Activated T-helper 17 cell treated with anti-CD3 and anti-CD28 coated beads, Interleukin-2, amount 50 U/mL, for 72 hours (primary cell): ENCODE measurements around the gene AGO1. TPM values are rescaled to one million over a fixed set of nuclear protein-coding genes. Genes with fewer than 3 reads are reported as not detected.
A peak's percentile ranks its signal among the peaks of the same experiment; 100 is the strongest.

ENCODE experiments used
- ATAC-seq: fragments of 150-1000 bp; cut with Tn5 transposase; replicated peaks from 2 replicates; pipeline ENCODE4 v1.10.0; 2021; ENCODE audit warnings: mild to moderate bottlenecking, moderate library complexity
- H3K27ac Mint-ChIP-seq: one replicate; pipeline ENCODE4 v1.8.0; 2022; ENCODE audit warnings: mixed read lengths
- H3K27me3 Mint-ChIP-seq: one replicate; pipeline ENCODE4 v1.8.0; 2022; ENCODE audit warnings: mixed read lengths
- H3K36me3 Mint-ChIP-seq: one replicate; pipeline ENCODE4 v1.8.0; 2022; ENCODE audit warnings: low read depth, mild to moderate bottlenecking, mixed read lengths
- H3K4me1 Mint-ChIP-seq: one replicate; pipeline ENCODE4 v1.8.0; 2022; ENCODE audit warnings: mixed read lengths
- H3K4me3 Mint-ChIP-seq: one replicate; pipeline ENCODE4 v1.8.0; 2022; ENCODE audit warnings: mild to moderate bottlenecking, mixed read lengths
- H3K9me3 Mint-ChIP-seq: one replicate; pipeline ENCODE4 v1.8.0; 2022; ENCODE audit warnings: mixed read lengths
- total RNA-seq, 2 donors: library from RNA; stranded (reverse); gene quantifications; one replicate each; pipeline ENCODE4 v1.2.3, GENCODE V29; 2022

AGO1 gene
- total RNA-seq, result 10 to 100 TPM; 29.5 to 34.9 TPM

DNA sequence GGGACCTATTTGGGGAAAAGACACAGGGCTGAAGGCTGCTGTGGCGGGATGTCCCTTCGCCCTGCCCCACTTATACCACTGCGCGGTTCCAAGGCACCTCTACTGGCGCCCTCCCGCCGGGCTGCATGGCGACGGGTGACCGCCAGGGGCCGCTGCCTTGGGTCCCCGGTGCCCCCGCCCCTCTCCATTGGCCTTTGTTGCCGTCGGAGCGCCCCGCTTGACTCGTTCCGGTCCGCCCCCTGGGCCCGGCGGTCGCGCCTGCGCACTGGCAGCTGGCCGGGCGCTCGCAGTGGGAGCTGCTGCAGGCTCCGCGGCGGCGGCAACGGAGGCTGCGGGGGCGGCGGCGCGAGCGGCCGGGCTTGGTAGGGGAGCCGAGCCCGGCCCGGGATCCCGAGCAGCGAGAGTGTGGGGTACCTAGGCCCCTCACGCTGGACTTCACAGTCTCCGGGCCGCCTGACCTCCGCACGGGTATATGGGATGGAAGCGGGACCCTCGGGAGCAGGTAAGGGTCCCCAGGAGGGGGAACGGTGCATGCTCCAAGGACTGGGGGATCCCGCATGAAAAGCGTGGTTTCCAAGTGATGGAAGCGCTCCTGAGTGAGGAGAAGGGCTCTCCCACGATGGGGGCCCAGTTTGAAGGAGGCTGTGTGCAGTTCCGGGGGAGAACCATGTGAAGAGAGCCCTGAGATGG, at the start of gene AGO1:
Gene AGO1, plus strand, starts transcription at position 265 of the 690 bp plus-strand sequence. Its CDS starts 213 bp downstream, at position 478.
- ATAC-seq, result peak; percentile 93
- Mint-ChIP-seq H3K9me3 (no peaks in the 10 kb centered on the region), H3K27me3 (no peaks in the 10 kb centered on the region), H3K36me3 (peaks cover 7% of the 10 kb centered on the region), H3K27ac (peak within 1 kb of the TSS; percentile 92), H3K4me3 (peak within 1 kb of the TSS; percentile 91), H3K4me1 (peaks cover 15% of the 10 kb centered on the region)

DNA sequence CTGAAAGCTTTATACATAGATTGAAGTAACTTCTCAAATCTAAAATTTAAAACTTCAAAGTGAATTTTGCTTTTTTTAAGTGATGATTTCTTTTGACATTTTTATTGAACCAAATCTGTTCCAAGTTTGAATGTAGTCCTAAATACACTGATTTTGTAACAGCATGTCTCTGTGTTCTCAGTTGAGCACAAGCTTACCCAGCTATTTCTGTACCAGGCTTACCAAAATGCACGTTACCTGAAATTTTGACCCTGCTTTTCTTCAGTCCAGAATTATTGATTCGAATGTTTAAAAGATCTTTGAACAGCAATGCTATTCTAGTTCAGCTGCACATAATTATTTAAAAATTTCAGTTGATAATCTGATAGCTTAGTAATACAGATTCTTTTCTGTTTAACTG, 49.6 kb upstream of the AGO1 start:
- Mint-ChIP-seq H3K36me3 (peaks cover 76% of the 10 kb centered on the region), H3K4me3 (no peak overlapping the region), H3K27ac (no peak overlapping the region), H3K4me1 (no peaks in the 10 kb centered on the region), H3K27me3 (no peaks in the 10 kb centered on the region), H3K9me3 (no peaks in the 10 kb centered on the region)
- no peak for ATAC-seq

DNA sequence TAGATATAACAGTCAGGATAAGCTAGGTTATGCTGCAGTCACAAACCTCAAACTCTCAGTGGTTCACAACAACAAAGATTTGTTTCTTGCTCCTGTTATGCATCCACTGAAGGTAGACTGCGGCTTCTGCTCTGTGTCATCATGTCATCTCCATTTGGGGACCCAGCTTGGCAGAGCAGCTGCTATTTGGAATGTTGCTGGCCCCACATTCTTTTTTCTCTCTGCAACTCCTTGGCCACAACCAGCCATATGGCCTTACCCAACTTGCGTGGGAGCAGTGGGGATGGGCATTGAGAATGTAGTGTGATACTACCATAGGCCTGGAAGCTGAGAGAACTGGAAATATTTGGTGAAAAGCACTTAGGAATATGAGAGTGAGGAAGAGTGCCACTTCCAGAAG, 48.8 kb upstream of the AGO1 start:
- Mint-ChIP-seq H3K27me3 (no peaks in the 10 kb centered on the region), H3K4me3 (no peak overlapping the region), H3K4me1 (no peaks in the 10 kb centered on the region), H3K27ac (no peak overlapping the region), H3K9me3 (no peaks in the 10 kb centered on the region), H3K36me3 (peaks cover 72% of the 10 kb centered on the region)
- ATAC-seq, result no peak

DNA sequence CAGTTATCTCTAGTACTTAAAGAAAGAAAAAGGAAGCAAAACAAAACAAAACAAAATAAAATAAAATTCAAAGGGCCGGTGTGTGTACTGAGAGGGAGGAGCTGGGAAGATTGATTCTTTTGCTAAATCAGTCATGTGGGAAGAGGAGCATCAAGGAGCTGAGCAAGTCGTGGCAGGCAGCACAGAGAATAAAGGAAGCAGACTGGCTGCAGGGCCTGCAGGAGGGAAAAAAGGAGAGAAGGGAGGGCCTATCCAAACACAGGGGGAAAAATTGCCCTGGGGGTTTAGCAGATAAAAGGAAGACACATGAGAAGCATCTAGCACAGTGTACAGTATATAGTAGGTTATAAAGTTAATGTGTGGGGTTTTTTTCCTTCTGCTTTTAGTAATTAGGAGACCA, 47.6 kb upstream of the AGO1 start:
- Mint-ChIP-seq H3K27ac (no peak overlapping the region), H3K27me3 (no peaks in the 10 kb centered on the region), H3K36me3 (peaks cover 73% of the 10 kb centered on the region), H3K4me3 (no peak overlapping the region), H3K4me1 (no peaks in the 10 kb centered on the region), H3K9me3 (no peaks in the 10 kb centered on the region)
- ATAC-seq, result no peak

DNA sequence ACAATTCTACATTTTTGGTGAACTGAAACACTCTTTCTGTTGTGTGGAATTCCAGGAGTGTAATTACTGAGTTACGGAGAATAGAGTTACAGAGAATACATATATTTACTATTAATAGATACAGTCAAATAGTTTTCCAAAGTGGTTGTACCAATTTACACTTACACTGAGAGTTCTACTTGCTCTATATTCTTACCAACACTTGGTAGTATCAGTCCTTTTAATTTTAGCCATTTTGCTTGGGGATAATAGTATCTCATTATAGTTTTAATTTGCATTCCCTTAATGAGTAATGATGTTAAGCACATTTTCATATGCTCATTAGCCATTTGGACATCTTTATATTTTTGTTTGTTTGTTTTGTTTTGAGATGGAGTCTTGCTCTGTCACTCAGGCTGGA, 46.3 kb upstream of the AGO1 start:
- H3K4me3 Mint-ChIP-seq, result no peak overlapping the region
- H3K27me3 Mint-ChIP-seq, result no peaks in the 10 kb centered on the region
- H3K27ac Mint-ChIP-seq, result no peak overlapping the region
- ATAC-seq, result no peak
- no peaks in the 10 kb centered on the region for H3K4me1 Mint-ChIP-seq
- H3K36me3 Mint-ChIP-seq, result peaks cover 72% of the 10 kb centered on the region
- no peaks in the 10 kb centered on the region for H3K9me3 Mint-ChIP-seq

DNA sequence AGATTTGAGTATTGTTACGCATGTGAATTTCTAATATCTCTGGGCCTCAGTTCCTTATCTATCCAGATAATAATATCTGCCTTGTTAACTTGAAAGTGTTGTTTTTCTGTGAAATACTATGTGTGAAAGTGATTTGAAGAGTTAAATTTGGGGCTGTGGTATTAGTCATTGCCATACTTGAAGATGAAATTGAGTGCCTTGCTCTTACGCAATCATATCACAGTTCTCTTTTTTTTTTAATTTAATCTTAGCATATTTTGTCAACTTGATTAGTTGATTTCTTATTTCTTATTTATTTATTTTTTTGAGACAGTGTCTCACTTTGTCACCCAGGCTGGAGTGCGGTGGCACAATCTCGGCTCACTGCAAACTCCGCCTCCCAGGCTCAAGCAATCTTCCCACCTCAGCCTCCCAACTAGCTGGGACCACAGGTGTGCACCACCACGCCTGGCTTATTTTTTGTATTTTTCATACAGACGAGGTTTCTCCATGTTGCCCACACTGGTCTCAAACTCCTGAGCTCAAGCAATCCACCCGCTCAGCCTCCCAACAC, 44.2 kb upstream of the AGO1 start:
- Mint-ChIP-seq H3K36me3 (peaks cover 80% of the 10 kb centered on the region), H3K27me3 (no peaks in the 10 kb centered on the region), H3K4me3 (no peak overlapping the region), H3K9me3 (no peaks in the 10 kb centered on the region), H3K4me1 (no peaks in the 10 kb centered on the region), H3K27ac (no peak overlapping the region)
- no peak for ATAC-seq

DNA sequence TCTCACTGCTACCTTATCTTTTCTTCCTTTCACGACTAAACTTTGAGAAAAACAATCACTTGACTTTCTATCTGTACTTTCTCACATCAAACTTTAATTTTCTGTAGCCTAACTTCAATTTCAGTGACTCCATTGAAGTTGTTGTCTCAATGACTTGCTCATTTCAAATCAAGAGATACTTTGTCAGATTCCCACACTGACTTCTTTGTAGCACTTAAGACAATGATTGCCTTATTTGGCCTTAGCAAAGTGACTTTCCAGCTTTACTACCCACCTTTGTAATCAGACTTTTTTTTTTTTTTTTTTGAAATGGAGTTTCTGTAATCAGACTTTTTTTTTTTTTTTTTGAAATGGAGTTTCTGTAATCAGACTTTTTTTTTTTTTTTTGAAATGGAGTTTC, 38.2 kb upstream of the AGO1 start:
- Mint-ChIP-seq H3K27me3 (no peaks in the 10 kb centered on the region), H3K9me3 (no peaks in the 10 kb centered on the region), H3K4me3 (no peak overlapping the region), H3K36me3 (peaks cover 47% of the 10 kb centered on the region), H3K4me1 (no peaks in the 10 kb centered on the region), H3K27ac (no peak overlapping the region)
- no peak for ATAC-seq

DNA sequence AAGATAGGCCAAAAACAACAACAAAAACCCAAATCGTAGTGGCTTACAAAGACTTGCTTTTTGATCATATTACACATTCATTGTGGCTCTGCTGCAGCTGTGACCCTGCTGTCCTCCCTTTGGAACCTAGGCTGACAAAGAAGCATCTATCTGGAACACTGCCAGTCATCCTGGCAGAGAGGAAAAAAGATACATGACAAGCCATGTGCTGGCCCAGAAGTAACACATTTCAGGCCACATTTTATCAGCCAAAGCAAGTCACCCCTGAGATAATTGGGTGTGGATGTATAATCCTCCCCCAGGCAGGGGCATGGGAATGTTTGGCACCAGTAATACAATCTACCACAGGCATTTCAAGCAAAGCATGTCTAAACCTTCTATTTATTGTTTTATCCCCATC, 37.2 kb upstream of the AGO1 start:
- H3K9me3 Mint-ChIP-seq, result no peaks in the 10 kb centered on the region
- no peak for ATAC-seq
- peaks cover 54% of the 10 kb centered on the region for H3K36me3 Mint-ChIP-seq

DNA sequence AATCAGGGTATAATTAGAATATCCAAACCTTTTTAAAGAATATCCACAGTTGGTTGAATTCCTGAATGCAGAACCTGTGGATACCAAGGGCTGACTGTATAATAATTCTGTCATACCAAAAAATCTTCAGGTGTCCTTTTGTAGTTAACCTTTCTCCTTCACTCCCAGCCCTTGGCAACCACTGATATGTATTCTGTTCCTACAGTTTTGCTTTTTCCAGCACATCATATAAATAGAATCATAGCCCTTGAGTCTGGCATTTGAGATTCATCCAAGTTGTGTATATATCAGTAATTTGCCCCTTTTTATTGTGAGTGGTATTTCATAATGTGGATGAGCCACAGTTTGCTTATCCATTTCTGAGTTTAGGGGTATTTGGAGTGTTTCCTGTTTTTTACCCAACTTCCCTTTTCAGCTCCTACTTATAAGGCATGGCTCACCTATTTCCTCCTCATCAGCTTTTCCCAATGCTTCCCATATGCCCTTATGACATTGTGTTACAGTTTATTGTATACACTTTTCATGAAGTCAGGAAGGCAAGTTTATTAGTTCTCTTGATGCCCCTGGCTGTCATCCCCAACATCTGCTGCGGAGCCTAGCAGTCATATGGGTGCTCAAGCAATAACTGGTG, 35.0 kb upstream of the AGO1 start:
- Mint-ChIP-seq H3K27ac (no peak overlapping the region), H3K27me3 (no peaks in the 10 kb centered on the region), H3K9me3 (no peaks in the 10 kb centered on the region), H3K36me3 (peaks cover 51% of the 10 kb centered on the region), H3K4me3 (no peak overlapping the region), H3K4me1 (no peaks in the 10 kb centered on the region)
- no peak for ATAC-seq

More for the DNA sequence above, 37.2 kb upstream of the AGO1 start:
- H3K4me3 Mint-ChIP-seq, result no peak overlapping the region
- no peaks in the 10 kb centered on the region for H3K27me3 Mint-ChIP-seq
- H3K27ac Mint-ChIP-seq, result no peak overlapping the region
- no peaks in the 10 kb centered on the region for H3K4me1 Mint-ChIP-seq

DNA sequence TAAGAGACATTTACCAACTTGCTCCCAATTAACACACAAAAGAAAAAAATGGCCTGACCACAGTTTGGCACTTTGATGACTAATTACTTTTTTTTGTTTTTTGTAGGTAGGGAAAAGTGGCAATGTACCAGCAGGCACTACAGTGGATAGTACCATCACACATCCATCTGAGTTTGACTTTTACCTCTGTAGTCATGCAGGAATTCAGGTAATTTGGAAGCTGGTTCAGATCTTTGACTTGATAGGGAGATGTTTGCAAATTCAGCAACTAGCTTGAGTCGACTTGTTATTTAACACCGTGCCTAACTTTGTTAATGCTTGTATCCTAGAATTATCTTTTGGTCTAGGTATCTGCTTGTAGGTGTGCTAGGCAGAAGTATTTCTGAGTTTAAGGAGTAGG, 33.0 kb upstream of the AGO1 start:
- Mint-ChIP-seq H3K27ac (no peak overlapping the region), H3K4me3 (no peak overlapping the region), H3K36me3 (peaks cover 57% of the 10 kb centered on the region), H3K9me3 (no peaks in the 10 kb centered on the region), H3K27me3 (no peaks in the 10 kb centered on the region), H3K4me1 (no peaks in the 10 kb centered on the region)
- ATAC-seq, result no peak

DNA sequence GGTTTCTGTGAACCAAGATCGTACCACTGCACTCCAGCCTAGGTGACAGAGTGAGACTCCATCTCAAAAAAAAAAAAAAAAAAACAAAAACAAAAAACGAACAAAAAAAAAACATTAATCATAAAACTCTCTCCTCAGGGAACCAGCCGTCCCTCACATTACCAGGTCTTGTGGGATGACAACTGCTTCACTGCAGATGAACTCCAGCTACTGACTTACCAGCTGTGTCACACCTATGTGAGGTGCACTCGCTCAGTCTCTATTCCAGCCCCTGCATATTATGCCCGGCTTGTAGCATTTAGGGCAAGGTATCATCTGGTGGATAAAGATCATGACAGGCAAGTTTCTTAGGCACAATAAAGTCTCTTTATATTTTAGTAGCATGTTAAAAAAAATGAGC, 32.3 kb upstream of the AGO1 start:
- H3K27me3 Mint-ChIP-seq, result no peaks in the 10 kb centered on the region
- H3K4me3 Mint-ChIP-seq, result no peak overlapping the region
- ATAC-seq, result no peak
- no peaks in the 10 kb centered on the region for H3K4me1 Mint-ChIP-seq
- no peak overlapping the region for H3K27ac Mint-ChIP-seq
- peaks cover 59% of the 10 kb centered on the region for H3K36me3 Mint-ChIP-seq
- H3K9me3 Mint-ChIP-seq, result no peaks in the 10 kb centered on the region

DNA sequence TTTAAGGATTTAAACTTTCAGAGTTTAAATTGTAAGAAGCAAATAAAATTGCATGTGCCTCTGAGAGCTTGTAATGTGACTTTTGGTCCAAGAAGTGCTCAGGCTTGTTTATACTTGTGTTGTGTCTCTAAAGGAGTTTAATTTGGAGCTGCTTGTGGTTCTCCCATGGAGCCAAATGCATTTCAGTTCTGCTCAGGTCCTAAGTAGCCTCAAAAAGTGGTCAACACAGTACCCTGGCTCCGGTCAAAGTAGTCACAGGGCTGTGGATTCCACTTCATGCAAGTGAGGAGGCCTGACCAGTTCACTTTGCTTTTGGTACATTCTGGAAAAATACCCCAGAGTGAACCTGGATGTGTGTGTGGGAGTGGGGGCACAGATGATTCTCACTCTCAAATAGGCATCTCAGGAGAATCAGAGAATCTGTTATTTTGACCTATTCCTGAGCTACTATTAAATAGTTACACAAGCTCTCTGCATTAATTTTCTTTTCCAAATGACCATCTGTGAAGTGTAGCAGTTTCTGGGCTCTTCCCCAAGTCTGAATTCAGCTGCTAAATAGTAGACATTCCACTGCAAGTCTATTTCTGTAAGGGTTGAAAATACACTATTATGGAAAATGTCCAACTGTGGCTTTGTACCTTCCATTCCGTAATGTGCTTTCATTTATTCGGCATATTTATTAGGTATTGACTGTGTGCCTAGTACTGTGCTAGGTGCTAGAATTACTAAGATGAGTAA, 31.7 kb upstream of the AGO1 start:
- Mint-ChIP-seq H3K36me3 (peaks cover 63% of the 10 kb centered on the region), H3K9me3 (no peaks in the 10 kb centered on the region)

DNA sequence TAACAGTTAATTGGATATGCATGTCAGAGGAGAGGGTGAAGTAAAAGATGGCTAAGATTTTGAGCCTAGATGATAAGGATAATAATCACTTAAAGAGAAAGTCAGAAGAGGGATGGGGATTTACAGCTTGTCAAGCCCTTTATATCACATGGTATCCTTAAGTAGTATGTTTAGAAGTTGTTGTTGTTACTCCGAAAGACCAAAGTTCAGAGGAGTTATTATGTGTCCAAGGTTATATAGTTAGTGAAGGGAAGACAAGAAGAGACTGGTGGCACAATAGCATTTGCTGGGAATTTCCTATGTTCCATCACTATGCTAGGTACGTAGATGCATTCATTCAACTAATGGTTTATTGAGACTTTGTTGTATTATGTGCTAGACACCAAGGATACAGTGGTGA, 30.8 kb upstream of the AGO1 start:
- no peaks in the 10 kb centered on the region for H3K4me1 Mint-ChIP-seq
- no peaks in the 10 kb centered on the region for H3K9me3 Mint-ChIP-seq
- no peak overlapping the region for H3K27ac Mint-ChIP-seq
- no peaks in the 10 kb centered on the region for H3K27me3 Mint-ChIP-seq
- ATAC-seq, result no peak
- no peak overlapping the region for H3K4me3 Mint-ChIP-seq
- H3K36me3 Mint-ChIP-seq, result peaks cover 66% of the 10 kb centered on the region

More for the DNA sequence above, 31.7 kb upstream of the AGO1 start:
- Mint-ChIP-seq H3K4me3 (no peak overlapping the region), H3K27me3 (no peaks in the 10 kb centered on the region), H3K4me1 (no peaks in the 10 kb centered on the region), H3K27ac (no peak overlapping the region)
- no peak for ATAC-seq

DNA sequence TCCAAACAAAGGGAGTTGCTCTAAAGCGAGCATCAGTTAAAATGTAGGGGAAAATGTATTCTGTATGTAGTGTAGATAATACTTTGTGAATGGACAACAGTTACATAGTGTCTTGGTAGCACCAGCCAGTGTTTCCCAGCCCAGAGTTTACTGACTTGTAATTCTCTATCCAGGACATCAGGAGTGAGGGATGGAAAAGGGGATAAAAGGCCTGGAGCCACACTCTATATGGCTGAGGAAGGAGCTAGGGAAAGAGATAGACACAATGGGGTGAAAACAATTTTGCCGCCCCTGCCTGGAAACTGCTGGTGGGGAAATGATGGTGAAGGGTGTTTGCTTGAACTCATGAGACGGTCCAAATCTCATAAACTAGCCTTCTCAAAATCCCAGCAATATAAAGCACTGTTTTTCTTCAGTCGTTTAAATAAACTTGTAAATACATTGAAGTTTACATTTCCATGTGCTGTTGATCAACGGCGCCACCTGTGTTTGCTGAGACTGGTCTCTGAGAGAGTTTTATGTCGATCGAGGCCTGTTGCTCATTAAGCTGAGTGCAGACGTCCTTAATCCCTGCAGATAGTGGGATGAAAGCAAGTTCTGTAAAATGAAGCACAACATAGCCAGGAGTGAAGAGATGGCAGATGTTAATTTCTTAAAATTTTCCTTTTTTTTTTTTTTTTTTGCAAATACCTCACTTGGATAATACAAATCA, 27.9 kb upstream of the AGO1 start:
- Mint-ChIP-seq H3K27ac (no peak overlapping the region), H3K4me1 (no peaks in the 10 kb centered on the region), H3K9me3 (no peaks in the 10 kb centered on the region), H3K27me3 (no peaks in the 10 kb centered on the region), H3K36me3 (peaks cover 62% of the 10 kb centered on the region), H3K4me3 (no peak overlapping the region)
- no peak for ATAC-seq
